ENCODE measurements around the gene KRT4. TPM values are rescaled to one million over a fixed set of nuclear protein-coding genes. Genes with fewer than 3 reads are reported as not detected.

The KRT4 gene
- not detected in 2 replicates for total RNA-seq

GRCh38 chr12:52813885-52814709, at the start of gene KRT4:
KRT4 (minus strand) TSS chr12:52814116; CDS start chr12:52814058, 58 bp downstream.

GRCh38 chr12:52848661-52849255, 34.8 kb upstream of the KRT4 start, which contains the start of gene KRT78:
KRT78 (minus strand) TSS chr12:52848994; CDS start chr12:52848930, 64 bp downstream.

GRCh38 chr12:52833922-52834726, 20.2 kb upstream of the KRT4 start, which contains the start of gene KRT79:
KRT79 (minus strand) TSS chr12:52834311; CDS start chr12:52834260, 51 bp downstream.

GRCh38 chr12:52795694-52796428, 18.1 kb downstream of the KRT4 start, which contains the start of gene KRT3:
KRT3 (minus strand) TSS chr12:52796117; CDS start chr12:52796042, 75 bp downstream.

GRCh38 chr12:52776913-52777395, 37.0 kb downstream of the KRT4 start, which contains the start of gene KRT76:
KRT76 (minus strand) TSS chr12:52777345; CDS start chr12:52777291, 54 bp downstream.

Other genes with a start within 250 kb of the KRT4 start
- not detected in 2 replicates for gene KRT74, start 240.3 kb downstream of the KRT4 start, total RNA-seq
- gene KRT72, start 212.7 kb downstream of the KRT4 start, total RNA-seq = not detected in 2 replicates
- gene KRT73, start 195.6 kb downstream of the KRT4 start, total RNA-seq = not detected in 2 replicates
- gene KRT2, start 161.9 kb downstream of the KRT4 start, total RNA-seq = not detected in 2 replicates
- not detected in 2 replicates for gene KRT1, start 133.7 kb downstream of the KRT4 start, total RNA-seq
- not detected in 2 replicates for gene KRT77, start 110.6 kb downstream of the KRT4 start, total RNA-seq
- not detected in 2 replicates for gene KRT76, start 36.8 kb downstream of the KRT4 start, total RNA-seq
- not detected in 2 replicates for gene KRT3, start 18.0 kb downstream of the KRT4 start, total RNA-seq
- gene KRT79, start 20.2 kb upstream of the KRT4 start, total RNA-seq = not detected in 2 replicates
- not detected in 2 replicates for gene KRT78, start 34.9 kb upstream of the KRT4 start, total RNA-seq
- 12.8 and 17.9 TPM in 2 replicates for gene KRT8, start 91.0 kb upstream of the KRT4 start, total RNA-seq
- gene KRT18, start 135.0 kb upstream of the KRT4 start, total RNA-seq = 241 and 333 TPM in 2 replicates
- 547 and 594 TPM in 2 replicates for gene EIF4B, start 192.3 kb upstream of the KRT4 start, total RNA-seq
- 99.6 and 100 TPM in 2 replicates for gene TNS2, start 235.9 kb upstream of the KRT4 start, total RNA-seq